Dendritic cell treated with granulocyte-macrophage colony-stimulating factor and Interleukin-4, amounts not matched to agents 40 ng/mL and 50 ng/mL, for 4 days (primary cell): ENCODE data around the gene PTGIR.

ENCODE experiments used
- H3K27ac Mint-ChIP-seq: one replicate; pipeline ENCODE4 v1.8.0; 2022; ENCODE audit warnings: mild to moderate bottlenecking, mixed read lengths
- H3K27me3 Mint-ChIP-seq: one replicate; pipeline ENCODE4 v1.8.0; 2022; ENCODE audit warnings: mild to moderate bottlenecking, mixed read lengths
- H3K36me3 Mint-ChIP-seq: one replicate; pipeline ENCODE4 v1.8.0; 2022; ENCODE audit warnings: low read depth, mixed read lengths
- H3K4me1 Mint-ChIP-seq: one replicate; pipeline ENCODE4 v1.8.0; 2022; ENCODE audit warnings: low read depth, mixed read lengths
- H3K4me3 Mint-ChIP-seq: one replicate; pipeline ENCODE4 v1.8.0; 2022; ENCODE audit warnings: mild to moderate bottlenecking, moderate library complexity, mixed read lengths
- H3K9me3 Mint-ChIP-seq: one replicate; pipeline ENCODE4 v1.8.0; 2022; ENCODE audit warnings: mixed read lengths
- intact Hi-C: fragments of 100-400 bp; cut with micrococcal nuclease; formaldehyde crosslinking; loops from one replicate; pipeline ENCODE4 v1.15.0; 2022

The PTGIR gene

GRCh38 chr19:46648961-46649960 lies 24.4 kb upstream of the PTGIR start:
- Mint-ChIP-seq H3K9me3 (no peaks in the 10 kb centered on the region), H3K4me3 (no peak overlapping the region), H3K36me3 (no peaks in the 10 kb centered on the region), H3K4me1 (peaks cover 24% of the 10 kb centered on the region), H3K27ac (no peak overlapping the region), H3K27me3 (peaks cover 76% of the 10 kb centered on the region)
- intact Hi-C loops: no loop called here

GRCh38 chr19:46648060-46648960 lies 23.4 kb upstream of the PTGIR start:
- H3K36me3 Mint-ChIP-seq: no peaks in the 10 kb centered on the region
- H3K27me3 Mint-ChIP-seq: peaks cover 72% of the 10 kb centered on the region
- peak overlapping the region; percentile 49 for H3K4me3 Mint-ChIP-seq
- peaks cover 18% of the 10 kb centered on the region for H3K4me1 Mint-ChIP-seq
- intact Hi-C loops: no loop called here
- H3K27ac Mint-ChIP-seq: peak overlapping the region; percentile 72
- no peaks in the 10 kb centered on the region for H3K9me3 Mint-ChIP-seq

GRCh38 chr19:46646402-46646801 lies 21.5 kb upstream of the PTGIR start:
- H3K9me3 Mint-ChIP-seq: no peaks in the 10 kb centered on the region
- peaks cover 71% of the 10 kb centered on the region for H3K27me3 Mint-ChIP-seq
- intact Hi-C loops: no loop called here
- H3K4me3 Mint-ChIP-seq: no peak overlapping the region
- no peaks in the 10 kb centered on the region for H3K36me3 Mint-ChIP-seq
- peaks cover 18% of the 10 kb centered on the region for H3K4me1 Mint-ChIP-seq
- H3K27ac Mint-ChIP-seq: no peak overlapping the region

GRCh38 chr19:46644720-46645119 lies 19.8 kb upstream of the PTGIR start:
- H3K4me3 Mint-ChIP-seq: no peak overlapping the region
- peaks cover 67% of the 10 kb centered on the region for H3K27me3 Mint-ChIP-seq
- intact Hi-C loops: no loop called here
- no peaks in the 10 kb centered on the region for H3K36me3 Mint-ChIP-seq
- peaks cover 19% of the 10 kb centered on the region for H3K4me1 Mint-ChIP-seq
- no peak overlapping the region for H3K27ac Mint-ChIP-seq
- no peaks in the 10 kb centered on the region for H3K9me3 Mint-ChIP-seq

- H3K27me3 Mint-ChIP-seq: peaks cover 42% of the 10 kb centered on the region
- H3K4me1 Mint-ChIP-seq: peaks cover 9% of the 10 kb centered on the region
- no peaks in the 10 kb centered on the region for H3K36me3 Mint-ChIP-seq
- no peak overlapping the region for H3K4me3 Mint-ChIP-seq
- intact Hi-C loops: no loop called here
- no peaks in the 10 kb centered on the region for H3K9me3 Mint-ChIP-seq
- no peak overlapping the region for H3K27ac Mint-ChIP-seq
These were observed 15.8 kb upstream of the PTGIR start for GRCh38 chr19:46640656-46641055.

- no peak overlapping the region for H3K27ac Mint-ChIP-seq
- H3K36me3 Mint-ChIP-seq: no peaks in the 10 kb centered on the region
- peaks cover 40% of the 10 kb centered on the region for H3K27me3 Mint-ChIP-seq
- H3K4me1 Mint-ChIP-seq: peaks cover 20% of the 10 kb centered on the region
- H3K9me3 Mint-ChIP-seq: no peaks in the 10 kb centered on the region
- no peak overlapping the region for H3K4me3 Mint-ChIP-seq
- intact Hi-C loops: no loop called here
These were observed 14.7 kb upstream of the PTGIR start for GRCh38 chr19:46639358-46640182.

- H3K4me3 Mint-ChIP-seq: no peak overlapping the region
- no peak overlapping the region for H3K27ac Mint-ChIP-seq
- no peaks in the 10 kb centered on the region for H3K36me3 Mint-ChIP-seq
- intact Hi-C loops: no loop called here
- peaks cover 34% of the 10 kb centered on the region for H3K4me1 Mint-ChIP-seq
- no peaks in the 10 kb centered on the region for H3K9me3 Mint-ChIP-seq
- peaks cover 41% of the 10 kb centered on the region for H3K27me3 Mint-ChIP-seq
These were observed 12.3 kb upstream of the PTGIR start for GRCh38 chr19:46637224-46637623.

- Mint-ChIP-seq H3K36me3 (no peaks in the 10 kb centered on the region), H3K27ac (no peak within 1 kb of the TSS), H3K4me1 (peaks cover 41% of the 10 kb centered on the region), H3K4me3 (no peak within 1 kb of the TSS), H3K27me3 (peaks cover 44% of the 10 kb centered on the region), H3K9me3 (no peaks in the 10 kb centered on the region)
- intact Hi-C loops: no loop called here
These were observed 11.3 kb upstream of the PTGIR start, which contains the start of gene GNG8 for GRCh38 chr19:46635920-46636761. TSS of gene GNG8 (minus strand) at chr19:46636202. CDS start at chr19:46634682, 1,520 bp downstream.

- no peaks in the 10 kb centered on the region for H3K9me3 Mint-ChIP-seq
These were observed 9.8 kb upstream of the PTGIR start for GRCh38 chr19:46634656-46635218.

GRCh38 chr19:46634045-46634655 lies 9.3 kb upstream of the PTGIR start:
- H3K36me3 Mint-ChIP-seq: no peaks in the 10 kb centered on the region
- H3K4me3 Mint-ChIP-seq: peak overlapping the region; percentile 55
- H3K9me3 Mint-ChIP-seq: no peaks in the 10 kb centered on the region
- peak overlapping the region; percentile 20 for H3K27ac Mint-ChIP-seq
- peaks cover 41% of the 10 kb centered on the region for H3K27me3 Mint-ChIP-seq
- H3K4me1 Mint-ChIP-seq: peaks cover 55% of the 10 kb centered on the region
- intact Hi-C loops: loop anchor here (1.0 kb wide), 1 partner anchor 27 kb away; the partner anchor contains the start of gene DACT3

More at GRCh38 chr19:46634656-46635218, 9.8 kb upstream of the PTGIR start:
- H3K27me3 Mint-ChIP-seq: peaks cover 41% of the 10 kb centered on the region
- peak overlapping the region; percentile 24 for H3K4me3 Mint-ChIP-seq
- intact Hi-C loops: loop anchor here (1.0 kb wide), 1 partner anchor 27 kb away; the partner anchor contains the start of gene DACT3
- no peaks in the 10 kb centered on the region for H3K36me3 Mint-ChIP-seq
- H3K27ac Mint-ChIP-seq: no peak overlapping the region
- peaks cover 50% of the 10 kb centered on the region for H3K4me1 Mint-ChIP-seq

- H3K4me1 Mint-ChIP-seq: peaks cover 60% of the 10 kb centered on the region
- peaks cover 41% of the 10 kb centered on the region for H3K27me3 Mint-ChIP-seq
- H3K27ac Mint-ChIP-seq: peak overlapping the region; percentile 20
- H3K4me3 Mint-ChIP-seq: no peak overlapping the region
- H3K9me3 Mint-ChIP-seq: no peaks in the 10 kb centered on the region
- intact Hi-C loops: no loop called here
- H3K36me3 Mint-ChIP-seq: no peaks in the 10 kb centered on the region
These were observed 8.2 kb upstream of the PTGIR start for GRCh38 chr19:46633130-46633529.

- intact Hi-C loops: no loop called here
- no peaks in the 10 kb centered on the region for H3K9me3 Mint-ChIP-seq
- H3K4me3 Mint-ChIP-seq: no peak overlapping the region
- peaks cover 75% of the 10 kb centered on the region for H3K4me1 Mint-ChIP-seq
- H3K27ac Mint-ChIP-seq: no peak overlapping the region
- no peaks in the 10 kb centered on the region for H3K36me3 Mint-ChIP-seq
- peaks cover 41% of the 10 kb centered on the region for H3K27me3 Mint-ChIP-seq
These were observed 6.6 kb upstream of the PTGIR start for GRCh38 chr19:46631481-46631880.
